T-cell (primary cell): ENCODE measurements around the gene CD4. TPM values are rescaled to one million over a fixed set of nuclear protein-coding genes. Genes with fewer than 3 reads are reported as not detected.

Experiments
- ATAC-seq, 4 experiments: fragments of 200-7000 bp in 3 of 4; fragments of 150-1000 bp in 1 of 4; cut with Tn5 transposase; replicated peaks in 1 of 4; 1 replicate in 3 of 4; 2 replicates in 1 of 4; pipeline ENCODE4 v1.10.0; 2021; ENCODE audit warnings: moderate library complexity in 3 of 4, mild to moderate bottlenecking in 2 of 4, moderate number of reproducible peaks in 1 of 4
- CTCF ChIA-PET, 2 donors: fragments of 300-600 bp; sonication (Branson Sonifier 250); formaldehyde crosslinking; loops; one replicate each; lab custom pipeline; 2022; ENCODE audit warnings: antibody characterized with exemption in 2 of 2; lab: Charles Lee
- POLR2A ChIA-PET, 2 donors: fragments of 300-600 bp; sonication (Branson Sonifier 250); formaldehyde crosslinking; loops; one replicate each; lab custom pipeline; 2022; ENCODE audit warnings: antibody characterized with exemption in 2 of 2; lab: Charles Lee
- DNase-seq, 35 experiments: peaks; one replicate each; pipeline versions ENCODE4 v3.0.0 to v3.0.0-alpha.2; 2013 to 2023
- H3K27ac ChIP-seq: one replicate; pipeline ENCODE4 v1.5.1; 2013; ENCODE audit warnings: low read length
- H3K27me3 ChIP-seq, 2 experiments: replicated peaks in 1 of 2; 1 replicate in 1 of 2; 2 replicates in 1 of 2; pipeline versions ENCODE4 v1.6.1 to v1.7.0; 2013; ENCODE audit warnings: low read length in 1 of 2, mixed read lengths in 1 of 2; ENCODE audit not compliant: control insufficient read depth in 2 of 2, insufficient read depth in 2 of 2; ENCODE audit errors: extremely low read depth in 1 of 2
- H3K36me3 ChIP-seq, 2 donors: 1 replicate in 1 of 2; 2 replicates in 1 of 2; pipeline versions ENCODE4 v1.6.1 to v1.7.0; 2013; ENCODE audit warnings: low read length in 1 of 2; ENCODE audit not compliant: control insufficient read depth in 2 of 2, insufficient read depth in 1 of 2; ENCODE audit errors: extremely low read depth in 1 of 2
- H3K4me1 ChIP-seq, 2 experiments: 1 replicate in 1 of 2; 2 replicates in 1 of 2; pipeline versions ENCODE4 v1.6.1 to v1.7.0; 2013; ENCODE audit warnings: low read length in 2 of 2, mixed read lengths in 1 of 2; ENCODE audit not compliant: insufficient read depth in 2 of 2, control insufficient read depth in 1 of 2; ENCODE audit errors: extremely low read depth in 1 of 2
- H3K4me3 ChIP-seq, 2 donors: 1 replicate in 1 of 2; 2 replicates in 1 of 2; pipeline versions ENCODE4 v1.5.1 to v1.7.0; 2013; ENCODE audit warnings: mild to moderate bottlenecking in 2 of 2, low read length in 1 of 2, moderate library complexity in 1 of 2; ENCODE audit not compliant: control insufficient read depth in 1 of 2; ENCODE audit errors: extremely low read depth in 1 of 2
- H3K9me3 ChIP-seq: 2 replicates; pipeline ENCODE4 v1.7.0; 2013
- H3K27ac Mint-ChIP-seq, 2 donors: one replicate each; pipeline ENCODE4 v1.8.0; 2020 to 2021; ENCODE audit warnings: mild to moderate bottlenecking in 2 of 2, mixed read lengths in 2 of 2
- H3K27me3 Mint-ChIP-seq, 2 donors: one replicate each; pipeline ENCODE4 v1.8.0; 2021 to 2022; ENCODE audit warnings: mixed read lengths in 2 of 2
- H3K36me3 Mint-ChIP-seq: one replicate; pipeline ENCODE4 v1.8.0; 2021; ENCODE audit warnings: mixed read lengths
- H3K4me1 Mint-ChIP-seq, 3 donors: one replicate each; pipeline ENCODE4 v1.8.0; 2020 to 2022; ENCODE audit warnings: mixed read lengths in 3 of 3, mild to moderate bottlenecking in 1 of 3
- H3K4me3 Mint-ChIP-seq, 3 donors: one replicate each; pipeline ENCODE4 v1.8.0; 2020 to 2022; ENCODE audit warnings: mild to moderate bottlenecking in 3 of 3, mixed read lengths in 3 of 3, moderate library complexity in 3 of 3
- H3K9me3 Mint-ChIP-seq, 3 donors: one replicate each; pipeline ENCODE4 v1.8.0; 2020 to 2022; ENCODE audit warnings: mixed read lengths in 3 of 3
- WGBS: methylation state at CpG from one replicate; pipeline ENCODE4 v1.1.5; 2013; ENCODE audit warnings: missing lambda C conversion rate; ENCODE audit not compliant: insufficient coverage; 5-methylcytosine and 5-hydroxymethylcytosine counted together
- total RNA-seq, 35 experiments: library from RNA in 6 of 35; stranded (reverse) in 6 of 35; fragments of 120-200 nt in 1 of 35; gene quantifications; one replicate each; pipeline versions ENCODE4 v1.2.1 to v1.2.4 and lab custom pipeline; 2013 to 2026

CD4 gene
- total RNA-seq, 5 donors from 2014 or later (not counting 1 experiment from before 2014, with no cell fraction given), result 126 to 205 (median 154) TPM

DNA sequence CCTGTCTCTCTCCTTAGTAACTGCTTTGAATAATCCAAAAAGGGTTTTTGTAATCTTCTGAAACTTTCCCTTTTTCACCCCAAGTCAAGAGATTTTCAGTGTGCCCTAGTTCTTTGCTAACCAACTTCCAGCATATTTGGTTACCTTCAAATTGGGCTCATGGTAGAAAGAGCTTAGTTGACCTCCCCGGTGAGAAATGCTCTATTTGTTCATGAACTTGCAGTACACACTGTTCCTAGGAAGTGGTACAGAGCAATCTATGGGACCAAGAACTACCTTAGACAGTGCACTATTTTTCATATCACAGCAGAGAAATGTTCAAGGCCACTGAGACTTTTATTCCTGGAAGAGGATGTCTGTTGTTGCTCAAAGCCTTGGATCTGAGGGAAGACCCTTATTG, 64.3 kb downstream of the CD4 start:
- ATAC-seq (no peak), DNase-seq (no peak)
- ChIA-PET CTCF (interaction anchor here (0.5 to 3.9 kb wide), 7 partner anchors 11 to 165 kb away, joined by 3 to 58 read pairs (median 5); partner anchors contain the start of genes SPSB2 (in 2 of the 2), LPCAT3 (in 1 of the 2) and PTMS (in 1 of the 2)), POLR2A (interaction anchor here (0.5 to 3.1 kb wide), 6 partner anchors 19 to 339 kb away, joined by 3 to 19 read pairs (median 10); partner anchors contain the start of genes C12orf57 (in 1 of the 2), RNU7-1 (in 1 of the 2) and SPSB2 (in 1 of the 2))
- Histone ChIP-seq H3K9me3 (no peaks in the 10 kb centered on the region), H3K27ac (peak overlapping the region; percentile 60), H3K4me1 (peaks cover 20 to 34% of the 10 kb centered on the region in 2 experiments), H3K27me3 (no peaks in the 10 kb centered on the region), H3K36me3 (peaks cover 10 to 38% of the 10 kb centered on the region in 2 donors), H3K4me3 (no peak overlapping the region)
- no CpG with 5 or more reads among the region's 1 CpG for WGBS
- Mint-ChIP-seq H3K9me3 (no peaks in the 10 kb centered on the region), H3K27me3 (no peaks in the 10 kb centered on the region), H3K4me1 (peaks cover 22 to 41% (median 33%) of the 10 kb centered on the region in 3 donors), H3K27ac (peak overlapping the region; percentile 98 to 99), H3K36me3 (peaks cover 21% of the 10 kb centered on the region), H3K4me3 (peak overlapping the region; percentile 79 to 98 (median 94))

DNA sequence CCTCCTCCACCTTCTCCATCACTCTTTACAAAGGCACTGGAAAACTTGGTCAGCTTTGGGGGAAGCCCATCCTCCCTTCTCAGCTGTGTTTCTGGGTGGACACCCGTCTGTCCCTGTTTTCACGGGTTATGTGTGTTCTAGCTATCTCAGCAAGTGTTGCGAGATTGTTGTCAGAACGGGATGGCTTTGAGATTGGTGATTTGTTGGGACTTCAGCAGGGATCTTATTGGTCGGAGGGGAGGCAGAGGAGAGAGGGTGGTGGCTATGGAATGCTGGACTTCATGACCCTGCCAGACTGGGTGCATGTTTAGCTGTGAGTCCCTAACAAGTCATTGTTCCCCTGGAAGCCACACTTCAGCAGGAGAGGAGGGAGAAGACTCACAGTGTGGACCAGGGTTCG, 64.7 kb downstream of the CD4 start:
- Histone ChIP-seq H3K27me3 (no peaks in the 10 kb centered on the region), H3K27ac (peak overlapping the region; percentile 60), H3K36me3 (peaks cover 10 to 42% of the 10 kb centered on the region in 2 donors), H3K9me3 (no peaks in the 10 kb centered on the region), H3K4me3 (no peak overlapping the region), H3K4me1 (peaks cover 20 to 34% of the 10 kb centered on the region in 2 experiments)
- DNase-seq, result no peak
- ChIA-PET CTCF (interaction anchor here (0.5 to 3.9 kb wide), 6 partner anchors 11 to 164 kb away, joined by 3 to 58 read pairs (median 4); partner anchors contain the start of genes SPSB2 (in 2 of the 2), LPCAT3 (in 1 of the 2) and PTMS (in 1 of the 2)), POLR2A (interaction anchor here (0.6 to 3.1 kb wide), 6 partner anchors 19 to 164 kb away, joined by 3 to 19 read pairs (median 7); partner anchors contain the start of genes C12orf57 (in 1 of the 2), RNU7-1 (in 1 of the 2) and SPSB2 (in 1 of the 2))
- Mint-ChIP-seq H3K4me1 (peaks cover 22 to 41% (median 33%) of the 10 kb centered on the region in 3 donors), H3K36me3 (peaks cover 21% of the 10 kb centered on the region), H3K27ac (peak overlapping the region; percentile 98 to 99), H3K9me3 (no peaks in the 10 kb centered on the region), H3K27me3 (no peaks in the 10 kb centered on the region), H3K4me3 (peak overlapping the region in 2 of 3 donors; percentile 79 to 98)
- WGBS, result 92% methylated on average over 5 of the region's 6 CpGs
- ATAC-seq, result no peak

DNA sequence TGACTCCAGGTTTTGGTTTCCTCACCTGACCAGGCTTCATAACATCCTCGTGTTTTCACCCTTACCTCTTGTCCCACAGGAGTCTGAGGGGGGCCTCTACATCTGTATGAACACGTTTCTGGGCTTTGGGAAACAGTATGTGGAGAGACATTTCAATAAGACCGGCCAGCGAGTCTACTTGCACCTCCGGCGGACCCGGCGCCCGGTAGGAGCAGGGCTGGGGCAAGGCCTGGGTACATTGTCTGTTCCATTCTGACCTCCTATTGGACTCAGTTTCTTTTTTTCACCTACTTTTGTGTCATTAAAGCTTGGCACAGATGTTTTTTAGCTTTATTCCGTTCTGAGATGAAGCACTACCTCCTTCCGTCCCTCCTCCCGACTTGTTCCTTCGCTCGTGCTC, 66.0 kb downstream of the CD4 start:
- Histone ChIP-seq H3K4me1 (peaks cover 20 to 34% of the 10 kb centered on the region in 2 experiments), H3K27ac (no peak overlapping the region), H3K4me3 (no peak overlapping the region), H3K27me3 (no peaks in the 10 kb centered on the region), H3K36me3 (peaks cover 15 to 52% of the 10 kb centered on the region in 2 donors), H3K9me3 (no peaks in the 10 kb centered on the region)
- peaks cover 27% of the 10 kb centered on the region for H3K36me3 Mint-ChIP-seq
- H3K4me3 Mint-ChIP-seq, result no peak overlapping the region
- ATAC-seq, result no peak
- POLR2A ChIA-PET, result interaction anchor here in 1 of 2 donors (0.5 kb wide), 2 partner anchors 23 to 246 kb away, joined by 5 to 7 read pairs; no protein-coding TSS in a partner anchor
- 95% methylated on average over 12 of the region's 14 CpGs for WGBS
- H3K9me3 Mint-ChIP-seq, result no peaks in the 10 kb centered on the region
- DNase-seq, result no peak
- CTCF ChIA-PET, result interaction anchor here (0.6 to 1.0 kb wide), 5 partner anchors 14 to 225 kb away, joined by 3 to 8 read pairs (median 3); partner anchors contain the start of gene SPSB2 (in 1 of the 2)
- H3K27me3 Mint-ChIP-seq, result no peaks in the 10 kb centered on the region
- peaks cover 22 to 38% (median 26%) of the 10 kb centered on the region in 3 donors for H3K4me1 Mint-ChIP-seq
- H3K27ac Mint-ChIP-seq, result no peak overlapping the region

DNA sequence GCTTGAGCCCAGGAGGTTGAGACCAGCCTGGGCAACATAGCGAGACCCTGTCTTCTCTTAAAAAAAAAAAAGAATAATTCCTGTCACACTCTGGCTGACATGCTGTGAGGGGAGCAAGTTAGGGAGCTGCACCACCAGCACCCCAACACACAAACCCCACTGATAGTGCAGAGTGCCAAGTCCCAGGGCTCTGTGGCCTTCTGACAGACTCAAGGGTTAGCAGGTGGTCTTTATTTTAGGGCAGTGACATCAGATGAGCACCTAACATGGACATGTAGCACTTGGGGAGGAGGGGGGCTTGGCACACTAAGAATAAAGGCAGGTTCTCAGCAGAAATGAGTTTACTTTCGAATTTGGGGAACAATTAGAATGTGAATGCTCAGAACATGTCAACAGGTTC, 69.5 kb downstream of the CD4 start:
- ChIA-PET POLR2A (interaction anchor here in 1 of 2 donors (0.6 kb wide), 1 partner anchor 72 kb away, joined by 8 read pairs; no protein-coding TSS in a partner anchor), CTCF (interaction anchor here in 1 of 2 donors (1.0 kb wide), 1 partner anchor 8 kb away, joined by 5 read pairs; the partner anchor contains the start of gene TPI1)
- no peaks in the 10 kb centered on the region for H3K9me3 ChIP-seq
- 100% methylated on average over 1 of the region's 2 CpGs for WGBS
- no peak overlapping the region for H3K27ac ChIP-seq
- Mint-ChIP-seq H3K27ac (no peak overlapping the region), H3K4me3 (no peak overlapping the region), H3K4me1 (peaks cover 6 to 21% (median 7%) of the 10 kb centered on the region in 3 donors), H3K36me3 (peaks cover 47% of the 10 kb centered on the region), H3K27me3 (no peaks in the 10 kb centered on the region), H3K9me3 (no peaks in the 10 kb centered on the region)
- DNase-seq (no peak), ATAC-seq (no peak)
- peaks cover 30 to 85% of the 10 kb centered on the region in 2 donors for H3K36me3 ChIP-seq
- H3K27me3 ChIP-seq, result no peaks in the 10 kb centered on the region
- no peak overlapping the region for H3K4me3 ChIP-seq
- peaks cover 4 to 8% of the 10 kb centered on the region in 2 experiments for H3K4me1 ChIP-seq

DNA sequence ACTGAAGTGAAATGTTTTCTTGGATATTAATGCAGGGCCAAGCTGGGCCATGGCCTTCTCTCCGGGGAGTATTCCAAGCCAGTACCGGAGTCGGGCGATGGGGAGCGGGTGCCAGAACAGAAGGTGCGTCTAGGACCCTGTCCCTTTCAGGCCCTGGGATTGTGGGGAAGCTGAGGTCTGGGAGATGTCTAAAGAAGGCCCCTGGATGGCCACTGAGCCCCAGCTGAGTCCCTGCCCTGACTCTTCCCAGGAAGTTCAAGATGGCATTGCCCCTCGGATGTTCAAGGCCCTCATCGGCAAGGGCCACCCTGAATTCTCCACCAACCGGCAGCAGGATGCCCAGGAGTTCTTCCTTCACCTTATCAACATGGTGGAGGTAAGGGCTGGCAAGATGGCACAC, 70.8 kb downstream of the CD4 start:
- no peak overlapping the region for H3K27ac Mint-ChIP-seq
- ATAC-seq, result no peak
- no peaks in the 10 kb centered on the region for H3K27me3 ChIP-seq
- peaks cover 0 to 8% (median 0%) of the 10 kb centered on the region in 3 donors for H3K4me1 Mint-ChIP-seq
- no peaks in the 10 kb centered on the region for H3K4me1 ChIP-seq
- ChIA-PET POLR2A (no interaction called here), CTCF (no interaction called here)
- DNase-seq, result no peak
- 99% methylated on average over 6 of the region's 9 CpGs for WGBS
- no peak overlapping the region for H3K4me3 ChIP-seq
- no peaks in the 10 kb centered on the region for H3K9me3 ChIP-seq
- peaks cover 37 to 92% of the 10 kb centered on the region in 2 donors for H3K36me3 ChIP-seq
- no peaks in the 10 kb centered on the region for H3K9me3 Mint-ChIP-seq
- H3K27ac ChIP-seq, result no peak overlapping the region
- no peak overlapping the region for H3K4me3 Mint-ChIP-seq
- peaks cover 53% of the 10 kb centered on the region for H3K36me3 Mint-ChIP-seq
- H3K27me3 Mint-ChIP-seq, result no peaks in the 10 kb centered on the region

DNA sequence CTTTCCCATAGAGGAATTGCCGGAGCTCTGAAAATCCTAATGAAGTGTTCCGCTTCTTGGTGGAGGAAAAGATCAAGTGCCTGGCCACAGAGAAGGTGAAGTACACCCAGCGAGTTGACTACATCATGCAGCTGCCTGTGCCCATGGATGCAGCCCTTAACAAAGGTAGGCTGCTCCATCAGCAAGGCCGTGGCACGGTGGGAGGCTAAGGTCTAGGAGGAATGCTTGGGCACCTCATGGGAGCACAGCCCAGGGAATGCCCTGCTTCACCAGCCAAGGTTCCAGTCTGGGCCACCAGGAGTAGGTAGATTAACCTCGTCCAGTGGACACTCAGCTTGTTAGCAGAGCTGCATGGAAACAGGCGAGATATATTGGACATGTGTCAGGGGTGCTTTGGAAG, 71.6 kb downstream of the CD4 start:
- DNase-seq (no peak), ATAC-seq (no peak)
- Mint-ChIP-seq H3K36me3 (peaks cover 55% of the 10 kb centered on the region), H3K4me3 (no peak overlapping the region), H3K9me3 (no peaks in the 10 kb centered on the region), H3K27ac (no peak overlapping the region), H3K27me3 (no peaks in the 10 kb centered on the region), H3K4me1 (peaks cover 0 to 3% (median 0%) of the 10 kb centered on the region in 3 donors)
- H3K9me3 ChIP-seq, result no peaks in the 10 kb centered on the region
- no peaks in the 10 kb centered on the region for H3K27me3 ChIP-seq
- H3K36me3 ChIP-seq, result peaks cover 30 to 90% of the 10 kb centered on the region in 2 donors
- no peaks in the 10 kb centered on the region for H3K4me1 ChIP-seq
- WGBS, result 98% methylated on average over 5 of the region's 7 CpGs
- no peak overlapping the region for H3K27ac ChIP-seq
- CTCF ChIA-PET, result no interaction called here
- no peak overlapping the region for H3K4me3 ChIP-seq
- POLR2A ChIA-PET, result no interaction called here
